ENCODE data around the gene ZBTB7C. TPM values are rescaled to one million over a fixed set of nuclear protein-coding genes. Genes with fewer than 3 reads are reported as not detected.

ZBTB7C gene
- total and polyA plus RNA-seq, 2 of the 4 experiments (the other 2 are of a cell fraction), result not detected

DNA sequence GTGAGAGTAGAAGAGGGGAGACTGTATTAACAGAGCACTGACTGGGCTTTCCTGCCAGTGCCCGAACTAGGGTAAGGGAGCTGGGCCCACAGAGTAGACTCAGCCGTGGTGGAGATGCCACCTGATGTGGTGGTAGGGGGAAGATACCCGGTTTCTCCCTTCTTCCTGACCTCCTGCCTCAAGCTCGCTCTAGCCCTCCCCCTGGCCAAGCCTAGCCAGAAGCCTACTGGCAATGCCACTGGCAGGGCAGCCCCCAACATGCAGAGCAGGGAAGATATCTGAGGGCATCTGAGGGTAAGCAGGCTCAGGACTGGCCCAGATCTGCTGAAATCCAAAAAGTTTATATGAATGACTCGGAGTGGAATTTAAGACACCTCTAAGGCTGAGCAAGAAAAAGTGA lies 316.1 kb downstream of the ZBTB7C start:
- intact Hi-C loops (cut with micrococcal nuclease), result no loop called here

More for the DNA sequence above, 316.1 kb downstream of the ZBTB7C start:
- H2BK5ac ChIP-seq (ENCODE audit: low read depth, low read length, poor library complexity, severe bottlenecking), result no peak overlapping the region
- no peaks in the 10 kb centered on the region for H3K36me3 ChIP-seq (ENCODE audit: control insufficient read depth, insufficient read depth, low read length)
- TF ChIP-seq MAZ (IDR thresholded peaks at IDR 0.05; ENCODE audit: borderline replicate concordance, low read depth, low read length) (no peak), RAD21 (IDR thresholded peaks at IDR 0.05; ENCODE audit: low read length) (no peak), SMC3 (IDR thresholded peaks at IDR 0.05; ENCODE audit: low read depth, low read length) (no peak), BHLHE40 (IDR thresholded peaks at IDR 0.05; ENCODE audit: low read depth, low read length) (no peak), CEBPB (IDR thresholded peaks at IDR 0.05; ENCODE audit: low read depth, low read length) (no peak), POLR2A (IDR thresholded peaks at IDR 0.05; ENCODE audit: low read depth, low read length) (no peak), MXI1 (IDR thresholded peaks at IDR 0.05; ENCODE audit: borderline replicate concordance, low read depth, low read length) (no peak), FOS (IDR thresholded peaks at IDR 0.05; ENCODE audit: low read depth, low read length) (no peak), CHD1 (IDR thresholded peaks at IDR 0.05; ENCODE audit: low read depth, low read length) (no peak), RCOR1 (IDR thresholded peaks at IDR 0.05; ENCODE audit: insufficient replicate concordance, low read length) (no peak), MAFK (IDR thresholded peaks at IDR 0.05; ENCODE audit: low read depth, low read length) (no peak), NFE2L2 (IDR thresholded peaks at IDR 0.05; ENCODE audit: low read depth, low read length) (no peak), RFX5 (IDR thresholded peaks at IDR 0.05; ENCODE audit: low read depth, low read length) (no peak)
- TF ChIP-seq, protein P1, sequence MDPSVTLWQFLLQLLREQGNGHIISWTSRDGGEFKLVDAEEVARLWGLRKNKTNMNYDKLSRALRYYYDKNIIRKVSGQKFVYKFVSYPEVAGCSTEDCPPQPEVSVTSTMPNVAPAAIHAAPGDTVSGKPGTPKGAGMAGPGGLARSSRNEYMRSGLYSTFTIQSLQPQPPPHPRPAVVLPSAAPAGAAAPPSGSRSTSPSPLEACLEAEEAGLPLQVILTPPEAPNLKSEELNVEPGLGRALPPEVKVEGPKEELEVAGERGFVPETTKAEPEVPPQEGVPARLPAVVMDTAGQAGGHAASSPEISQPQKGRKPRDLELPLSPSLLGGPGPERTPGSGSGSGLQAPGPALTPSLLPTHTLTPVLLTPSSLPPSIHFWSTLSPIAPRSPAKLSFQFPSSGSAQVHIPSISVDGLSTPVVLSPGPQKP (IDR thresholded peaks at IDR 0.05; ENCODE audit: borderline replicate concordance, low read depth, low read length), result no peak
- TF ChIP-seq, protein P2, sequence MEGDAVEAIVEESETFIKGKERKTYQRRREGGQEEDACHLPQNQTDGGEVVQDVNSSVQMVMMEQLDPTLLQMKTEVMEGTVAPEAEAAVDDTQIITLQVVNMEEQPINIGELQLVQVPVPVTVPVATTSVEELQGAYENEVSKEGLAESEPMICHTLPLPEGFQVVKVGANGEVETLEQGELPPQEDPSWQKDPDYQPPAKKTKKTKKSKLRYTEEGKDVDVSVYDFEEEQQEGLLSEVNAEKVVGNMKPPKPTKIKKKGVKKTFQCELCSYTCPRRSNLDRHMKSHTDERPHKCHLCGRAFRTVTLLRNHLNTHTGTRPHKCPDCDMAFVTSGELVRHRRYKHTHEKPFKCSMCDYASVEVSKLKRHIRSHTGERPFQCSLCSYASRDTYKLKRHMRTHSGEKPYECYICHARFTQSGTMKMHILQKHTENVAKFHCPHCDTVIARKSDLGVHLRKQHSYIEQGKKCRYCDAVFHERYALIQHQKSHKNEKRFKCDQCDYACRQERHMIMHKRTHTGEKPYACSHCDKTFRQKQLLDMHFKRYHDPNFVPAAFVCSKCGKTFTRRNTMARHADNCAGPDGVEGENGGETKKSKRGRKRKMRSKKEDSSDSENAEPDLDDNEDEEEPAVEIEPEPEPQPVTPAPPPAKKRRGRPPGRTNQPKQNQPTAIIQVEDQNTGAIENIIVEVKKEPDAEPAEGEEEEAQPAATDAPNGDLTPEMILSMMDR (conservative IDR thresholded peaks at IDR 0.05; ENCODE audit: low read depth, low read length), result no peak
- TF ChIP-seq, protein P3, sequence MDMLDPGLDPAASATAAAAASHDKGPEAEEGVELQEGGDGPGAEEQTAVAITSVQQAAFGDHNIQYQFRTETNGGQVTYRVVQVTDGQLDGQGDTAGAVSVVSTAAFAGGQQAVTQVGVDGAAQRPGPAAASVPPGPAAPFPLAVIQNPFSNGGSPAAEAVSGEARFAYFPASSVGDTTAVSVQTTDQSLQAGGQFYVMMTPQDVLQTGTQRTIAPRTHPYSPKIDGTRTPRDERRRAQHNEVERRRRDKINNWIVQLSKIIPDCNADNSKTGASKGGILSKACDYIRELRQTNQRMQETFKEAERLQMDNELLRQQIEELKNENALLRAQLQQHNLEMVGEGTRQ (IDR thresholded peaks at IDR 0.05; ENCODE audit: low read depth, low read length), result no peak
- H2AK9ac ChIP-seq (replicated peaks; ENCODE audit: low read depth, low read length, poor library complexity), result no peak overlapping the region
- no peak overlapping the region for H3K56ac ChIP-seq (ENCODE audit: extremely low read depth, insufficient read depth, low read length)
- H4K5ac ChIP-seq (ENCODE audit: low read depth, low read length), result no peak overlapping the region
- H2BK120ac ChIP-seq (ENCODE audit: low read depth, low read length), result no peak overlapping the region
- no peak overlapping the region for H3K4me3 ChIP-seq (ENCODE audit: insufficient read depth, low read depth, low read length)
- H2AK5ac ChIP-seq (ENCODE audit: low read depth, low read length), result no peak overlapping the region
- POLR2A ChIA-PET (ENCODE audit: unreplicated experiment), result no interaction called here
- H3K9me3 ChIP-seq (ENCODE audit: control insufficient read depth, insufficient read depth, low read length), result no peaks in the 10 kb centered on the region
- H3K4me2 ChIP-seq (ENCODE audit: low read depth, low read length), result no peak overlapping the region
- no peak for DNase-seq
- H3K27ac ChIP-seq (ENCODE audit: insufficient read depth, low read length), result no peak overlapping the region
- ATAC-seq (ENCODE audit: low read depth), result no peak
- no peaks in the 10 kb centered on the region for H3K4me1 ChIP-seq (ENCODE audit: control insufficient read depth, insufficient read depth, low read length)
- H4K8ac ChIP-seq (ENCODE audit: low read depth in 2 of 2, low read length in 2 of 2), result no peak overlapping the region
- no peak overlapping the region for H4K91ac ChIP-seq (ENCODE audit: insufficient read depth, low read depth, low read length)
- H2AFZ ChIP-seq (replicated peaks; ENCODE audit: low read length, poor library complexity), result no peak overlapping the region
- CTCF ChIA-PET, result no interaction called here
- H3K79me1 ChIP-seq (ENCODE audit: low read depth in 1 of 2, low read length in 2 of 2), result no peaks in the 10 kb centered on the region
- dilution Hi-C loops (cut with HindIII; ENCODE audit: low sequenced_read_pairs, unreplicated experiment), result no loop called here
- H3K18ac ChIP-seq (ENCODE audit: low read depth, low read length), result no peak overlapping the region
- no peak overlapping the region for H3K4ac ChIP-seq (ENCODE audit: low read depth, low read length)
- no peaks in the 10 kb centered on the region for H4K20me1 ChIP-seq (ENCODE audit: insufficient read depth, low read length)
- no peaks in the 10 kb centered on the region for H3K9me1 ChIP-seq (ENCODE audit: insufficient read depth, low read length)
- H3K9ac ChIP-seq (ENCODE audit: low read depth, low read length), result no peak overlapping the region
- in situ Hi-C loops (cut with MboI; ENCODE audit: low sequenced_read_pairs), result no loop called here
- H2BK20ac ChIP-seq (ENCODE audit: low read depth, low read length), result no peak overlapping the region
- H3K14ac ChIP-seq (replicated peaks; ENCODE audit: low read depth, low read length), result no peak overlapping the region
- BruUV-seq (replicated peaks), result no TSS peak
- no CpG with 5 or more reads among the region's 5 CpGs for WGBS, 2 experiments (ENCODE audit: extremely low coverage in 2 of 2, insufficient read length in 1 of 2)
- H2BK15ac ChIP-seq (ENCODE audit: low read depth, low read length), result no peak overlapping the region
- H3K23ac ChIP-seq (ENCODE audit: low read depth, low read length), result no peak overlapping the region
- H3K27me3 ChIP-seq (ENCODE audit: control insufficient read depth, insufficient read depth, low read length), result no peaks in the 10 kb centered on the region; the same call in 1 of the 2 replicates
